Measurements from ENCODE around the gene C6orf89. TPM values are rescaled to one million over a fixed set of nuclear protein-coding genes. Genes with fewer than 3 reads are reported as not detected.

Gene C6orf89
- total and polyA plus RNA-seq, 9 donors: 23.1 to 102 (median 62.2) TPM

DNA sequence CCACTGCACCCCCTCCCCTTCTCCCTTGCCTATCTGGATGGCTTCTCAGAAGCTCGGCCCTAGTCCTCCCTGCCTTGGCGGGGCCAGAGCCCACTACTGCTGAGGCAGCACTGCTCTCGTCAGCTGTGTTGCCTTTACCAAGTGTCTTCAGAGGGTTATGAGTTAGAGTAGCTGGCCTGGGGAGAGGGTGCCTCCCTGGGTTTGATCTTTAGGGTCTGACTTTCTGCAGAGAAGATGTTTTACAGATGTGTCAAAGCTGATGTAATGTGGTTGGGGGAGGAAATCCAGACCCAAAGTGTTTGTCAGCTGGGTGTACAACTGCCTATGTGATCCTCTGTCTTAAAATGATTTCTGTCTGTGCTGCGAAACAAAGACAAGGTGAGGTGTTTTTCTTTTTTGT, 38.4 kb downstream of the C6orf89 start:
- Histone ChIP-seq H3K4me1 (ENCODE audit: insufficient read depth) (peaks cover 14% of the 10 kb centered on the region), H3K36me3 (no peaks in the 10 kb centered on the region), H3K27ac (no peak overlapping the region), H3K9me3 (no peaks in the 10 kb centered on the region), H3K4me3 (no peak overlapping the region), H3K27me3 (no peaks in the 10 kb centered on the region)
- DNase-seq: no peak
- WGBS, 3 donors: 80 to 86% (median 82%) methylated on average over 4 of the region's 4 CpGs
- intact Hi-C loops (cut with DNase I): no loop called here
- TF ChIP-seq EP300 (IDR thresholded peaks at IDR 0.05): no peak
- TF ChIP-seq, protein P1, sequence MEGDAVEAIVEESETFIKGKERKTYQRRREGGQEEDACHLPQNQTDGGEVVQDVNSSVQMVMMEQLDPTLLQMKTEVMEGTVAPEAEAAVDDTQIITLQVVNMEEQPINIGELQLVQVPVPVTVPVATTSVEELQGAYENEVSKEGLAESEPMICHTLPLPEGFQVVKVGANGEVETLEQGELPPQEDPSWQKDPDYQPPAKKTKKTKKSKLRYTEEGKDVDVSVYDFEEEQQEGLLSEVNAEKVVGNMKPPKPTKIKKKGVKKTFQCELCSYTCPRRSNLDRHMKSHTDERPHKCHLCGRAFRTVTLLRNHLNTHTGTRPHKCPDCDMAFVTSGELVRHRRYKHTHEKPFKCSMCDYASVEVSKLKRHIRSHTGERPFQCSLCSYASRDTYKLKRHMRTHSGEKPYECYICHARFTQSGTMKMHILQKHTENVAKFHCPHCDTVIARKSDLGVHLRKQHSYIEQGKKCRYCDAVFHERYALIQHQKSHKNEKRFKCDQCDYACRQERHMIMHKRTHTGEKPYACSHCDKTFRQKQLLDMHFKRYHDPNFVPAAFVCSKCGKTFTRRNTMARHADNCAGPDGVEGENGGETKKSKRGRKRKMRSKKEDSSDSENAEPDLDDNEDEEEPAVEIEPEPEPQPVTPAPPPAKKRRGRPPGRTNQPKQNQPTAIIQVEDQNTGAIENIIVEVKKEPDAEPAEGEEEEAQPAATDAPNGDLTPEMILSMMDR (IDR thresholded peaks at IDR 0.05): no peak
- TF ChIP-seq POLR2A (IDR thresholded peaks at IDR 0.05): no peak

DNA sequence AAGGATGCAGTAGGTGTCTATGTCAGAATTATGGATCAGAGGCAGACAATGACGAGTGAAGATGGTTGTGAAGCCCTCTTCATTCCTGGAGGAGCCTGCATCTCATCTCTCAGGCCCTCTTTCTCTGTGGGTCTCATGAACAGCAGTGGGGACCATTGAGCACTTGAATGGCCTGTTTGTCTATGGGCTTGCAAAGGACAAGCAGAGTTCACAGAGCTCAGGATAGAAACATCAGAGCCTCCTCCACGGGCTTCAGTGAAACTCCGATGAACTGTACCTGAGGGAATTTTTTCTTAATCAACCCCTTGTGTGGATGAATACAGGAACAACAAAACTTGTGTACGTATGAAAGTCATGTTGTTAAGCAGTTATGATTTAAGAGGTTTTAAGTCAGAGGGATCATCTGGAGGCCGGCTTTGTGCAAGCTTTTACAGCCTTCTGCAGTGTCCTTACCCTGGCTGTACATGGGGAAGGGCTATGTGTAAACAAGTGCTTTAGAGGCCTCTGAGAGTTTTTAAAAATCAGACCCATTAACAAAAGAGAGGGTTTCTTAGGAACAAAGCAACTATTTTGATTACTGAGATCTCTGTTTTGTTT, 39.1 kb downstream of the C6orf89 start:
- Histone ChIP-seq H3K4me1 (ENCODE audit: insufficient read depth) (peaks cover 16% of the 10 kb centered on the region), H3K27me3 (no peaks in the 10 kb centered on the region), H3K27ac (peak overlapping the region in 1 of 2 donors; percentile 16), H3K36me3 (no peaks in the 10 kb centered on the region), H3K4me3 (no peak overlapping the region), H3K9me3 (no peaks in the 10 kb centered on the region)
- intact Hi-C loops (cut with DNase I): no loop called here
- WGBS, 3 donors: 28 to 52% (median 36%) methylated on average over 5 of the region's 5 CpGs
- no peak for DNase-seq
- TF ChIP-seq POLR2A (IDR thresholded peaks at IDR 0.05): no peak

DNA sequence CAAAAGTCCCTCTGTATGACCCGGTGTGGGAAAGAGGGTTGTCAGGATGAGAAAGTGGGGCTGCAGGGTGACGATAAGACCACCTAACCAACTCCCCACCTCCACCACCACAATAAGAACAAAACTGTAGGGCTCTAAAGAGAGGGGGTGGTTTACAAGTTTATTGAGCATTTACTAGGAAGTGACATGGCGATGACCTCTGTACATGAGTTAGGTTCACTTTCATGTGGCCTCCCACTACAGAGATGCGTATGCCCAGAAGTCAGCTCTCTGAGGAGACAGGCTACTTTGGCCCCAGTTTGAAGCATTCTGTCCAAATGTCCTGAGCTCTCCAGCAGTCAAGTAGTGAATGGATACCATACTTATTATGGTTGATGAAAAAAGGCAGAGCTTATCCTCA, 40.1 kb downstream of the C6orf89 start:
- 87 to 94% (median 92%) methylated on average over 4 of the region's 4 CpGs for WGBS, 3 donors
- Histone ChIP-seq H3K4me1 (ENCODE audit: insufficient read depth) (peaks cover 16% of the 10 kb centered on the region), H3K4me3 (no peak overlapping the region), H3K36me3 (no peaks in the 10 kb centered on the region), H3K9me3 (no peaks in the 10 kb centered on the region), H3K27ac (peak overlapping the region in 1 of 2 donors; percentile 16), H3K27me3 (no peaks in the 10 kb centered on the region)
- intact Hi-C loops (cut with DNase I): no loop called here
- TF ChIP-seq, protein P1 (IDR thresholded peaks at IDR 0.05): no peak
- TF ChIP-seq EP300 (IDR thresholded peaks at IDR 0.05): no peak
- TF ChIP-seq POLR2A (IDR thresholded peaks at IDR 0.05): no peak
- no peak for DNase-seq

DNA sequence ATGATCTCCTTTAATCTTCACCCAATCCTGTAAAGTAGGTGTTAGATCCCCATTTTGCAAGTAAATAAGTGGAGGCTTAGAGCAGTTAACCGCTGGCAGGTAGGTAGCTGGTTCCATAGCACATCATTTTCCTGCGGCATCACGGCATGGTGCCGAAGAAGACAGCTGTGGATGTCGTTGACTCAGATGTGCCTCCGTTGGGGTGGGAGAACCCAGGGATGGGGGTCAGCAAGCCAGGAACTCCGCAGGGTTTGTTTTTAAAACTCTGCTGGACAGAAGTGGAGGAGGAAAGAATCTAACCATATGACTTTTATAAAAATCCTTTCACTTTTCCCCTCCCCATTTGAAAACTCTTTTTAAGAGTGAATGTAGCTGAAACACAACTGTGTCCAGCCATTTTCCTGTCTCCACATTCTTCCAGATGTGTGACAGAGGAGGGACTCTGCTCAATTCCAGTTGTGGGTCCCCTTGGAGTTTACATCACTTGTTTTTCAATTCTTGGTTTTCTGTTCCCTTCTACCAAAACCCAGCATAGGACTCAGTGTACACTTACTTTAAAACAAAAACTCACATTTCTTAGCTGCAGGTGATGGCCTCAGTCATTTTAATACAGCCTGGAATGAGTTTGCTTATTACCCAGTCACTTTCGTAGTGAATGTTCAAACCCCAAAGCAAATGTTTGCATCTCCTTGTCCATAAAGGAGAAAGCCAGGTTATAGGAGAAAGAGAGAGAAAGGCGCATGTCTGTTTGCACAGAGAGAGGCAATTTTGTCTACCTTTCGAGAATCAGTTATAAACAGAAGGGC, 41.2 kb downstream of the C6orf89 start:
- intact Hi-C loops (cut with DNase I): no loop called here
- TF ChIP-seq, protein P1 (IDR thresholded peaks at IDR 0.05): no peak
- no peak for TF ChIP-seq POLR2A (IDR thresholded peaks at IDR 0.05)
- H3K4me3 ChIP-seq: no peak overlapping the region
- H3K27me3 ChIP-seq: no peaks in the 10 kb centered on the region
- H3K36me3 ChIP-seq: no peaks in the 10 kb centered on the region
- 27 to 45% (median 27%) methylated on average over 10 of the region's 10 CpGs for WGBS, 3 donors
- H3K9me3 ChIP-seq: no peaks in the 10 kb centered on the region
- H3K27ac ChIP-seq: peak overlapping the region in 1 of 2 donors; percentile 41
- peaks cover 16% of the 10 kb centered on the region for H3K4me1 ChIP-seq (ENCODE audit: insufficient read depth)
- peak in 2 of 5 donors; percentile 53 to 64 for DNase-seq
